Cardiac muscle cell (in vitro differentiated cells and primary cell): ENCODE data around the gene PHF24. TPM values are rescaled to one million over a fixed set of nuclear protein-coding genes. Genes with fewer than 3 reads are reported as not detected.

Source experiments
- DNase-seq, 2 donors: peaks; one replicate each; pipeline versions ENCODE4 v3.0.0 to v3.0.0-alpha.2; 2010 to 2017; ENCODE audit warnings: low read depth in 1 of 2, low spot score in 1 of 2
- H3K27ac ChIP-seq: fragments of 200-600 bp; sonication (generic); 2 replicates; pipeline ENCODE4 v1.5.1; 2016
- H3K27me3 ChIP-seq: fragments of 200-600 bp; sonication (generic); 2 replicates; pipeline ENCODE4 v1.6.0; 2016; ENCODE audit warnings: control low read depth
- H3K36me3 ChIP-seq: fragments of 200-600 bp; sonication (generic); 2 replicates; pipeline ENCODE4 v1.5.1; 2016; ENCODE audit warnings: control low read depth
- H3K4me1 ChIP-seq: fragments of 200-600 bp; sonication (generic); 2 replicates; pipeline ENCODE4 v1.8.1; 2017; ENCODE audit warnings: low read depth, mild to moderate bottlenecking, mixed run types
- H3K4me3 ChIP-seq: fragments of 200-600 bp; sonication (generic); 2 replicates; pipeline ENCODE4 v1.5.1; 2016; ENCODE audit warnings: mild to moderate bottlenecking
- H3K9me3 ChIP-seq: fragments of 200-600 bp; sonication (generic); 2 replicates; pipeline ENCODE4 v1.5.1; 2017; ENCODE audit warnings: low read depth, mild to moderate bottlenecking, control low read depth
- polyA plus RNA-seq: library from polyadenylated mRNA; unstranded; fragments of >200 nt; fragmentation: Nextera tagmentation; extraction: Ambion mirVana; gene quantifications from 2 replicates; pipeline ENCODE4 v1.2.1, GENCODE V29; 2016
- total RNA-seq: library from RNA; depleted of rRNA; stranded (reverse); fragments of >200 nt; gene quantifications from 2 replicates; pipeline ENCODE4 v1.2.3, GENCODE V29; 2016
- TF ChIP-seq, protein P1 (sequence below): IDR thresholded peaks from 2 replicates; pipeline ENCODE4 v1.5.1; 2012; ENCODE audit warnings: low read depth, mild to moderate bottlenecking, low read length

PHF24 gene
- total and polyA plus RNA-seq, 2 experiments from 2014 or later: 0.95 to 1.1 TPM

DNA sequence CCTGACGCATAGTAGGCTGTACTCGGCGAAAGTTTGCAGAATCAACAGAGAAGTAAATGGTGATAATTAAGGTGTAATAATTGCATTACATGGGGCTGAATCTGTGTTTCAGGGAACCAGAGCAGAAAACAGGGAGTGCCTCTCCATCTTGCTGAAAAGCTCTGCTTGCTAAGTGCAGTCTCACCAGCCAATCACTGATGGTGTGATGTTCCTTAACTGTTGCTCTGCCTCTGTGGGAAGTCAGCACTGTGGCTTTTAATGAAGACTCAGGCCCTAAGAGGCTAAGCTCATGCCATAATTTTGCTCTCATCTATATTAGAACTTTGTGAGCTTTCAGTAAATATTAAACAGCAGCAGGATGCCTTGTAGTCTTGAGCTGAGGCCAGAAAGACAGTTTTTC, 4.5 kb downstream of the PHF24 start:
- peaks cover 28% of the 10 kb centered on the region for H3K27me3 ChIP-seq
- TF ChIP-seq, protein P1, sequence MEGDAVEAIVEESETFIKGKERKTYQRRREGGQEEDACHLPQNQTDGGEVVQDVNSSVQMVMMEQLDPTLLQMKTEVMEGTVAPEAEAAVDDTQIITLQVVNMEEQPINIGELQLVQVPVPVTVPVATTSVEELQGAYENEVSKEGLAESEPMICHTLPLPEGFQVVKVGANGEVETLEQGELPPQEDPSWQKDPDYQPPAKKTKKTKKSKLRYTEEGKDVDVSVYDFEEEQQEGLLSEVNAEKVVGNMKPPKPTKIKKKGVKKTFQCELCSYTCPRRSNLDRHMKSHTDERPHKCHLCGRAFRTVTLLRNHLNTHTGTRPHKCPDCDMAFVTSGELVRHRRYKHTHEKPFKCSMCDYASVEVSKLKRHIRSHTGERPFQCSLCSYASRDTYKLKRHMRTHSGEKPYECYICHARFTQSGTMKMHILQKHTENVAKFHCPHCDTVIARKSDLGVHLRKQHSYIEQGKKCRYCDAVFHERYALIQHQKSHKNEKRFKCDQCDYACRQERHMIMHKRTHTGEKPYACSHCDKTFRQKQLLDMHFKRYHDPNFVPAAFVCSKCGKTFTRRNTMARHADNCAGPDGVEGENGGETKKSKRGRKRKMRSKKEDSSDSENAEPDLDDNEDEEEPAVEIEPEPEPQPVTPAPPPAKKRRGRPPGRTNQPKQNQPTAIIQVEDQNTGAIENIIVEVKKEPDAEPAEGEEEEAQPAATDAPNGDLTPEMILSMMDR: no peak
- no peak for DNase-seq

DNA sequence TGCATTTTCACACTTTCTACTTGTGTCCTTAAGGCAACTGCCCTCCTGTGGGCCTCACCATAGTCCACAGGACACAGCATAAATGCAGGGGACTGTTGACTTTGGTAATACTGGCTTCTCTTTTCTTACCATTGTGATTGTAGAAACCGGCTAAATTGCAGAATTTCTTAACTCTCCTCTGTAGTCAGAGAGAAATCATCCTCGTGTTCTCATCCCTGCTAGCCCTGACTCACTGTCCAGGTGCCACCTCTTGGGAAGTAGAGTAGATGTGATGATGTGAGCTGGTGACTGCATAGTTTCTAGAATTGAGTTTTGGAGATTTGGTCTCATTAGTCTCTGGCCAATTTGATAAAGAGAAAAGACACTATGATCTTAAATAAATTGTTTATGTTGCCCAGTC, 5.5 kb downstream of the PHF24 start:
- no peaks in the 10 kb centered on the region for H3K9me3 ChIP-seq
- no peak for DNase-seq
- TF ChIP-seq, protein P1: no peak
- H3K4me3 ChIP-seq: no peak overlapping the region
- H3K36me3 ChIP-seq: no peaks in the 10 kb centered on the region
- peaks cover 23% of the 10 kb centered on the region for H3K27me3 ChIP-seq
- no peaks in the 10 kb centered on the region for H3K4me1 ChIP-seq
- H3K27ac ChIP-seq: no peak overlapping the region

More for the DNA sequence above, 4.5 kb downstream of the PHF24 start:
- no peak overlapping the region for H3K27ac ChIP-seq
- no peaks in the 10 kb centered on the region for H3K36me3 ChIP-seq
- no peaks in the 10 kb centered on the region for H3K9me3 ChIP-seq
- H3K4me3 ChIP-seq: no peak overlapping the region
- no peaks in the 10 kb centered on the region for H3K4me1 ChIP-seq

DNA sequence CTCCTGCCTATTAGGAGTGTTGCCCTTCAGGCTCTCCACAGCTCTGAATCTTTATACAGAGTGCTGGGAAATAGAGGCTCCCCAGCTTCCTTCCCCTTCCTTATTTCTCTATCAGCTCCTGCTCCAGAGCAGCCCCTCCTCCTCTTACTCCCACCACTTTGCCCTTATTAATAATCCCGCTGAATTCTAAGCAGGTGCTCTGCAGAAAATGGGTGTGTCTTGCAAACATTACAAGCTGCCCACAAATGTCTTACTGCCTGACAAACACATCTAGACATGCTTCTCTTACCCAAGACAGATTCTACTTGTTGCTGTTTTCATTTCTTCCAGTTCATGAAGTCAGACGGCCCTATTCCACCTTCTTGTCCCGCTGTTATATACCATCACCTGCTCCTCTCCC, 6.4 kb downstream of the PHF24 start:
- Histone ChIP-seq H3K27ac (no peak overlapping the region), H3K36me3 (no peaks in the 10 kb centered on the region), H3K4me3 (no peak overlapping the region), H3K9me3 (no peaks in the 10 kb centered on the region), H3K27me3 (peaks cover 14% of the 10 kb centered on the region), H3K4me1 (no peaks in the 10 kb centered on the region)
- no peak for DNase-seq
- TF ChIP-seq, protein P1: no peak

DNA sequence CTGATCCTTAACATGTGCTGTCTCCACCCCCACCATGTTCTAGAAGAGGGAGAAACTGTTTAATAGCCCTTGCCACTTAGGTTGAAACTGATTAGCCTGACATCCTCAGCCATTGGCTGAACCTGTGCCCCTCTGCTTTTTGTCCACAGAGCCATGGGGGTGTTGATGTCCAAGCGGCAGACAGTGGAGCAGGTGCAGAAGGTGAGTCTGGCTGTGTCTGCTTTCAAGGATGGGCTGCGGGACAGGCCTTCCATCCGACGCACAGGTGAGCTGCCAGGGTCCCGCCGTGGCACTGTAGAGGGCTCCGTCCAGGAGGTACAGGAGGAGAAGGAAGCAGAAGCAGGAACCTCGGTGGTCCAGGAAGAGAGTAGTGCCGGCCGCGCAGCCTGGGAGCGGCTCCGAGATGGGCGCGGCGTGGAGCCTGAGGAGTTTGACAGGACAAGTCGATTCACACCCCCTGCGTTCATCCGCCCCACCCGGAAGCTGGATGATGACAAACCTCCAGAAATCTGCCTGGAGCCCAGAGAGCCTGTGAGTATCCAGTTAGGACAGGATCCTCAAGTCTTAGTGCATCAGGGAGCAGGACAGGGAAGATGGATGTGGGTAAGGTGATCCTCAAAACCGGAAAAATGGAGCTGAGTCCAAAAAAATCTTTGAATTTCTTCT, 13.2 kb downstream of the PHF24 start:
- TF ChIP-seq, protein P1: no peak
- Histone ChIP-seq H3K36me3 (no peaks in the 10 kb centered on the region), H3K9me3 (no peaks in the 10 kb centered on the region), H3K27me3 (no peaks in the 10 kb centered on the region), H3K27ac (no peak overlapping the region), H3K4me1 (no peaks in the 10 kb centered on the region), H3K4me3 (no peak overlapping the region)
- no peak for DNase-seq

DNA sequence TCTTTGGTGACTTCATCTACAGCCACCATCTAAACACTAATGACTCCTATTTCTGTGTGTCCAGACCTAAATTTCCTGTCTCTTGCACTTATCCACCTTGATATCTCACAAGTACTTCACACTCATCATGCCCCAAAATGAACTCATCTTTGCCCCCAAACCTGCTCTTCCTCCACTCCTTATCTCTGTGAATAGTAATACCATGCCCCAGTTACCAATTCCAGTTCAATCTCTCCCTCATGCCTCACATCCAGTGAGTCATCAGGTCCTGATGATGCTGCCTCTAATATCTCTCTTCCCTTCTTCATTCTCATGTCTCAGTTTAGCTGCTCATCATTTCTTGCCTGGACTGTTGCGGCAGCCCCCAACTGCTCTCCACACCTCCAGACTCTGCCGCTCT, 16.6 kb downstream of the PHF24 start:
- no peaks in the 10 kb centered on the region for H3K27me3 ChIP-seq
- no peaks in the 10 kb centered on the region for H3K9me3 ChIP-seq
- no peak overlapping the region for H3K27ac ChIP-seq
- no peak for DNase-seq
- no peaks in the 10 kb centered on the region for H3K36me3 ChIP-seq
- TF ChIP-seq, protein P1: no peak
- no peak overlapping the region for H3K4me3 ChIP-seq
- no peaks in the 10 kb centered on the region for H3K4me1 ChIP-seq
